H1 (cell line): ENCODE data around the gene CYSLTR1. TPM values are rescaled to one million over a fixed set of nuclear protein-coding genes. Genes with fewer than 3 reads are reported as not detected.

Experiments
- BRCA1 ChIP-seq: IDR thresholded peaks from 2 replicates; pipeline ENCODE4 v1.6.1; 2012; ENCODE audit warnings: low read depth, low read length, improper control_type of control experiment
- EZH2 ChIP-seq: fragments of 200-600 bp; sonication (generic); IDR thresholded peaks from 2 replicates; pipeline ENCODE4 v1.7.1; 2012; ENCODE audit warnings: low read depth, mild to moderate bottlenecking, moderate library complexity, low read length, inconsistent platforms; ENCODE audit not compliant: severe bottlenecking
- HDAC2 ChIP-seq, 2 experiments: fragments of 300-600 bp in 1 of 2; sonication (generic) in 1 of 2; IDR thresholded peaks; 2 replicates each; pipeline ENCODE4 v1.6.1; 2011 to 2012; ENCODE audit warnings: low read depth in 2 of 2, low read length in 2 of 2, mild to moderate bottlenecking in 2 of 2, moderate library complexity in 2 of 2, borderline replicate concordance in 1 of 2, inconsistent platforms in 1 of 2
- RAD21 ChIP-seq, 2 experiments: IDR thresholded peaks in 1 of 2; conservative IDR thresholded peaks in 1 of 2; 2 replicates each; pipeline ENCODE4 v1.6.1; 2011; ENCODE audit warnings: low read depth in 2 of 2, low read length in 2 of 2, improper control_type of control experiment in 1 of 2, inconsistent platforms in 1 of 2, mild to moderate bottlenecking in 1 of 2, moderate library complexity in 1 of 2
- TAF7 ChIP-seq: optimal IDR thresholded peaks from 2 replicates; pipeline ENCODE3; 2011; ENCODE audit warnings: low read depth, mild to moderate bottlenecking, inconsistent platforms, low read length, moderate library complexity, borderline replicate concordance
- polyA plus RNA-seq, 7 experiments: library from polyadenylated mRNA; depleted of rRNA in 3 of 7; stranded (reverse) in 5 of 7; unstranded in 2 of 7; fragments of >200 nt in 5 of 7; fragments of 200-250 nt in 2 of 7; gene quantifications; 1 replicate in 5 of 7; 2 replicates in 1 of 7; 4 replicates in 1 of 7; pipeline versions ENCODE4 v1.2.1 to v1.2.3, GENCODE V29; 2011 to 2013; ENCODE audit warnings: missing spikeins in 2 of 7, mixed read lengths in 2 of 7
- total RNA-seq: library from RNA; stranded (reverse); fragmentation: NEBNext Ultra II Directional; extraction: Animal tissue kit (Norgen Biotek cat#: 25700); gene quantifications from 2 replicates; pipeline ENCODE4 v1.2.1, GENCODE V29; 2021

The CYSLTR1 gene
- total and polyA plus RNA-seq, 2 of the 8 experiments (the other 6 are each of a cell fraction or from before 2014, with no cell fraction given): 0.09 TPM

- TF ChIP-seq TAF7: no peak
- TF ChIP-seq HDAC2 (IDR thresholded peaks at IDR 0.05; ENCODE audit: borderline replicate concordance in 1 of 2, low read depth in 2 of 2, low read length in 2 of 2): no peak
- no peak for TF ChIP-seq RAD21 (IDR thresholded peaks at IDR 0.05 in 1 of 2, conservative IDR thresholded peaks at IDR 0.05 in 1 of 2; ENCODE audit: low read depth in 2 of 2, low read length in 2 of 2)
- no peak for TF ChIP-seq EZH2
- no peak for TF ChIP-seq BRCA1
Observed at GRCh38 chrX:78314561-78314960, 12.8 kb downstream of the CYSLTR1 start (continued).
